GM10248 (cell line): ENCODE data around the gene UNC13C.

ENCODE experiments used
- CTCF ChIA-PET: fragments of 300-600 bp; sonication (Branson Sonifier 250); formaldehyde crosslinking; extraction: SDS; loops from one replicate; lab custom pipeline; 2021; ENCODE audit warnings: antibody characterized with exemption; lab: Yijun Ruan, JAX
- POLR2A ChIA-PET: fragments of 350-650 bp; sonication (Branson Sonifier 250); formaldehyde crosslinking; extraction: SDS; loops from one replicate; lab custom pipeline; 2020; ENCODE audit warnings: antibody characterized with exemption; lab: Yijun Ruan, JAX
- DNase-seq: peaks from one replicate; pipeline ENCODE4 v3.0.0; 2012; ENCODE audit errors: extremely low spot score
- TF ChIP-seq, protein P1 (sequence below): IDR thresholded peaks from 2 replicates; pipeline ENCODE4 v1.5.1; 2012; ENCODE audit warnings: mild to moderate bottlenecking, low read depth; ENCODE audit errors: extremely low read depth, missing control alignments, control extremely low read depth

UNC13C gene

GRCh38 chr15:53963801-53964200 lies 14.4 kb upstream of the UNC13C start:
- TF ChIP-seq, protein P1, sequence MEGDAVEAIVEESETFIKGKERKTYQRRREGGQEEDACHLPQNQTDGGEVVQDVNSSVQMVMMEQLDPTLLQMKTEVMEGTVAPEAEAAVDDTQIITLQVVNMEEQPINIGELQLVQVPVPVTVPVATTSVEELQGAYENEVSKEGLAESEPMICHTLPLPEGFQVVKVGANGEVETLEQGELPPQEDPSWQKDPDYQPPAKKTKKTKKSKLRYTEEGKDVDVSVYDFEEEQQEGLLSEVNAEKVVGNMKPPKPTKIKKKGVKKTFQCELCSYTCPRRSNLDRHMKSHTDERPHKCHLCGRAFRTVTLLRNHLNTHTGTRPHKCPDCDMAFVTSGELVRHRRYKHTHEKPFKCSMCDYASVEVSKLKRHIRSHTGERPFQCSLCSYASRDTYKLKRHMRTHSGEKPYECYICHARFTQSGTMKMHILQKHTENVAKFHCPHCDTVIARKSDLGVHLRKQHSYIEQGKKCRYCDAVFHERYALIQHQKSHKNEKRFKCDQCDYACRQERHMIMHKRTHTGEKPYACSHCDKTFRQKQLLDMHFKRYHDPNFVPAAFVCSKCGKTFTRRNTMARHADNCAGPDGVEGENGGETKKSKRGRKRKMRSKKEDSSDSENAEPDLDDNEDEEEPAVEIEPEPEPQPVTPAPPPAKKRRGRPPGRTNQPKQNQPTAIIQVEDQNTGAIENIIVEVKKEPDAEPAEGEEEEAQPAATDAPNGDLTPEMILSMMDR = no peak
- no peak for DNase-seq
- ChIA-PET POLR2A (no interaction called here), CTCF (interaction anchor here (0.9 to 3.1 kb wide), 10 partner anchors 8 to 1475 kb away, joined by 3 to 14 read pairs (median 4); no protein-coding TSS in a partner anchor)

- TF ChIP-seq, protein P1 = no peak
- CTCF ChIA-PET = interaction anchor here (1.5 kb wide), 1 partner anchor 19 kb away, joined by 3 read pairs; no protein-coding TSS in a partner anchor
- POLR2A ChIA-PET = no interaction called here
- DNase-seq = no peak
Observed at GRCh38 chr15:53974121-53974520, 4.1 kb upstream of the UNC13C start.

DNA sequence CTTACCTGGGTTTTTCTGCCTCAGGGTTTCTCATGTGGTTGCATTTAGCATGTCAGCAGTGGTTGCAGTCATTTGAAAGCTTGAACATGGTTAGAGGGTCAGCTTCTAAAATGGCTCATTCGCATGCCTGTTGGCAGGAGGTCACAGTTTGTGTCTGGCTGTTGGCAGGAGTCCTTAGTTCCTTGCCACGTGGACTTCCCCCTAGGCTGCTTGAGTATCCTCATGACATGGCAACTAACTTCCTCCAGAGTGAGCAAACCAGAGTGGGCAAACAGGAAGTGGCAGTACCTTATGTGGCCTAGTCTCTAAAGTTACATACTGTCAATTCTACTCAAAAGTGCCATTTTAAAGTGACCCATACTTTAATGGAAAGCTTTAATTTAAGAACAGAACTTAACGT lies 3.4 kb upstream of the UNC13C start:
- ChIA-PET CTCF (interaction anchor here (1.5 to 3.4 kb wide), 2 partner anchors 11 to 20 kb away, joined by 3 to 14 read pairs; no protein-coding TSS in a partner anchor), POLR2A (no interaction called here)
- no peak for DNase-seq
- TF ChIP-seq, protein P1 = no peak

DNA sequence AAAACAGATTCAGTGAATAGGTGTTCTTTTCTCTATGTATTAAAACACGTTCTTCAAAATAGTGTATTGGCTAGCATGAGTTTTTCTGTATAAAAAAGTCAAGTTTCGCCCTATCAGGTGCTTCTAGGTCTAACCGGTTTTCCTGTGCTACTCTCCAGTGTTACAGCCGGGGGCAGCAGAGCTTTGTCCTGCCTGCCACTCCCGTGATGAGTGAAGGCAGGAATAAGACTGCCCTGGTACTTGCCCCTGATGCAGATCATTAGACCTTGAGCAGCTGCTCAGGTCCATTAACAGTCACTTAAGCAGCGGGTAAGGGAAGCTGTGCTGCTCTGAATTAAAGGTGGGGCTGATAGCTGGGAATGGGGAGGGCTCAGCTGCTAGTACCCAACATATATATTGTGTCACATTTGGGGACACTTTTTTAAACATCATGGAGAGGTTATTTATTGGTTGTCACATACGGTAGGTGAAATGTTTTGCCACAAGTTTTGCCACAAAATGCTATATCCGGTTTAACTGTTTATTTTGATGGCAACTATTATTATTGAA lies 1.3 kb upstream of the UNC13C start:
- CTCF ChIA-PET = interaction anchor here (1.0 to 3.4 kb wide), 2 partner anchors 9 to 13 kb away, joined by 3 to 14 read pairs; no protein-coding TSS in a partner anchor
- POLR2A ChIA-PET = no interaction called here
- TF ChIP-seq, protein P1 = no peak
- DNase-seq = no peak

- ChIA-PET POLR2A (no interaction called here), CTCF (no interaction called here)
- TF ChIP-seq, protein P1 = no peak
- DNase-seq = no peak
Observed at GRCh38 chr15:53979051-53979788, 979 bp downstream of the UNC13C start.

DNA sequence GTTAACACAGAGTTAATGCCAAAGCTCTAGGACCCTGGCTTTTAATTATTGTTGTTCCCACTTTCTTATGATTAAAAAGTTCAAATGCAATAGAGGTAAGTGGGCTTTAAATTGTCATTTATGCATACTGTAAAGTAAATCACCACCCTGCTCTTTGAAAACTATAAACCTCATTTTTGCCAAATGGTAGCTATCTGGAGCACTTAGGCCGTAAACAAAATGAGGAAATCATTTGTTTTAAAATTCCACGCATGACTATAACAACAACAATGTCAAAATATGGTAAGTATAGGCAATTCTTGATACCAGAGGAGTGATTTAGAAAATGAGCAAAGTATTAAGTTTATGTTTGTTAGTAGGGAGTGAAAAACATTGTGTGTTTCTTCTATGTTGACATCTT lies 1.8 kb downstream of the UNC13C start:
- TF ChIP-seq, protein P1 = no peak
- CTCF ChIA-PET = interaction anchor here (0.8 kb wide), 1 partner anchor 23 kb away, joined by 3 read pairs; no protein-coding TSS in a partner anchor
- POLR2A ChIA-PET = no interaction called here

More for the DNA sequence above, 1.8 kb downstream of the UNC13C start:
- DNase-seq = no peak
